ENCODE data around the gene ART3. TPM values are rescaled to one million over a fixed set of nuclear protein-coding genes. Genes with fewer than 3 reads are reported as not detected.

The ART3 gene
- total and polyA plus RNA-seq, 2 of the 8 experiments (the other 6 are each of a cell fraction or from before 2014, with no cell fraction given), result 0.21 to 0.63 TPM

DNA sequence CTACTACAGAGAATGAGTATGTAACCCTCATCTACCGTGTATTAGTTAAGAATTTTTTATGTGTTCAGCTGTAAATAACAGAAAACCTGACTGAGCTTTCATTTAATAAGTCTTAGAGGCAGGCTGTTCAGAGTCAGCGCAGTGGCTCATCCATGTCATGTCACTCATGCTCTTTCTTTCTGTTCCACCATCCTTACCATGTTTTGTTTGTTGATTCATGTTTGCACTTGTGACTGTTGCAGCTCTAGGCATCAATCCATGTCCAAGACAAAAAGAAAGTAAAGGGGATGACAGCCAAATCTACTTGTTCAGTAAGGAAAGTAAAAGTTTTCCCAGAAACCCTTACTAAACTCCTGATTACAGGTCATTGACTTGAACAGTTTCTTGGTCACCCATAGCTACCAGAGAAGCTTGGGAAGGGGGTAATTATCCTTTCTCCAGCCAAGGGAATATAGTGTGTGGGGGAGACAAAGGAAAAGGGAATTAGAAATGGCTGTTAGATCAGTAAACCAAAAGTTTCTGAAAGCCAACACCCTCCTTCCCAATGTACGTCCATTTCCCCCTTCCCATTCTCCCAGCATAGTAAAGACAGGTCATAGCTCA lies 9.0 kb downstream of the ART3 start:
- no peaks in the 10 kb centered on the region for H3K79me2 ChIP-seq (ENCODE audit: control insufficient read depth in 1 of 2, insufficient read depth in 2 of 2, low read length in 2 of 2)
- FAIRE-seq (no peak), DNase-seq (ENCODE audit: low read depth in 1 of 2, low spot score in 2 of 2) (no peak)
- H2BK20ac ChIP-seq (ENCODE audit: low read length), result no peak overlapping the region
- no peak overlapping the region for H2AK5ac ChIP-seq (ENCODE audit: low read depth, low read length)
- no peak overlapping the region for H3K27ac ChIP-seq (ENCODE audit: low read depth, low read length)
- POLR2A ChIA-PET (ENCODE audit: partially characterized antibody), result no interaction called here
- H2BK12ac ChIP-seq (ENCODE audit: low read depth, low read length), result no peak overlapping the region
- H4K5ac ChIP-seq (ENCODE audit: insufficient read length, low read depth, low read length), result no peak overlapping the region
- no peaks in the 10 kb centered on the region for H3K9me3 ChIP-seq (ENCODE audit: insufficient read depth in 2 of 2, low read depth in 1 of 2, low read length in 1 of 2)
- H2AFZ ChIP-seq (ENCODE audit: low read length), result no peak overlapping the region
- CTCF ChIA-PET (ENCODE audit: partially characterized antibody), result interaction anchor here (0.8 to 5.2 kb wide), 11 partner anchors 9 to 170 kb away, joined by 3 to 42 read pairs (median 6); no protein-coding TSS in a partner anchor
- H3K79me1 ChIP-seq (ENCODE audit: low read depth, low read length), result no peaks in the 10 kb centered on the region
- no peak overlapping the region for H4K91ac ChIP-seq (replicated peaks; ENCODE audit: insufficient read length, low read length)
- no peaks in the 10 kb centered on the region for H3K23me2 ChIP-seq (ENCODE audit: low read depth, low read length)
- 86% methylated on average over 3 of the region's 3 CpGs; no CpG with 5 or more reads in 1 of the 2 experiments for WGBS, 2 experiments (ENCODE audit: extremely low coverage in 1 of 2, insufficient coverage in 1 of 2, insufficient read length in 1 of 2, insufficient replicate concordance in 2 of 2, low coverage in 1 of 2, low lambda C conversion rate in 2 of 2, missing lambda C conversion rate in 1 of 2)
- H3K18ac ChIP-seq (ENCODE audit: extremely low read depth, low read length), result no peak overlapping the region
- no peak overlapping the region for H3K23ac ChIP-seq (ENCODE audit: insufficient read length)
- no peaks in the 10 kb centered on the region for H3K4me1 ChIP-seq (replicated peaks in 1 of 4; ENCODE audit: control insufficient read depth in 3 of 4, insufficient read depth in 4 of 4, low read length in 3 of 4)
- H2BK5ac ChIP-seq (ENCODE audit: low read depth, low read length), result no peak overlapping the region
- no peaks in the 10 kb centered on the region for H3K36me3 ChIP-seq (ENCODE audit: control insufficient read depth in 2 of 4, insufficient read depth in 4 of 4, low read length in 3 of 4)
- H2BK15ac ChIP-seq (ENCODE audit: low read length), result no peak overlapping the region
- no peak overlapping the region for H3K4me2 ChIP-seq (ENCODE audit: insufficient read depth in 1 of 2, low read depth in 2 of 2, low read length in 2 of 2)
- H2BK120ac ChIP-seq (replicated peaks; ENCODE audit: low read depth, low read length), result no peak overlapping the region
- no peak overlapping the region for H3K4ac ChIP-seq (replicated peaks; ENCODE audit: insufficient read length, low read depth, low read length)
- no peaks in the 10 kb centered on the region for H3K27me3 ChIP-seq (replicated peaks in 1 of 4; ENCODE audit: control insufficient read depth in 3 of 4, extremely low read depth in 1 of 4, insufficient read depth in 3 of 4, low read length in 3 of 4)
- no peak overlapping the region for H3K4me3 ChIP-seq (ENCODE audit: extremely low read depth in 1 of 4, insufficient read depth in 2 of 4, low read depth in 3 of 4, low read length in 4 of 4)
- H3K9ac ChIP-seq (replicated peaks in 1 of 4; ENCODE audit: extremely low read depth in 1 of 4, low read depth in 3 of 4, low read length in 3 of 4), result no peak overlapping the region
- no peak overlapping the region for H3K14ac ChIP-seq (ENCODE audit: insufficient read length)
- H3K56ac ChIP-seq (replicated peaks; ENCODE audit: insufficient read length, low read depth, low read length), result no peak overlapping the region
- no peak overlapping the region for H4K8ac ChIP-seq (ENCODE audit: extremely low read depth, insufficient read depth, low read length)
- H4K20me1 ChIP-seq (replicated peaks in 1 of 2; ENCODE audit: control insufficient read depth in 1 of 2, insufficient read depth in 2 of 2, low read length in 2 of 2), result no peaks in the 10 kb centered on the region
- TF ChIP-seq GABPA (IDR thresholded peaks at IDR 0.05; ENCODE audit: borderline replicate concordance, insufficient read depth, low read length), result no peak
